Keratinocyte (primary cell): ENCODE results near the gene LRIG3. TPM values are rescaled to one million over a fixed set of nuclear protein-coding genes. Genes with fewer than 3 reads are reported as not detected.

Experiments used
- DNase-seq: peaks from one replicate; pipeline ENCODE4 v3.0.0-alpha.2; 2011; ENCODE audit warnings: low read depth, missing footprints, low spot score
- FAIRE-seq: peaks from 2 replicates; lab custom pipeline; 2011; peaks lifted over from hg19 to GRCh38; lab: Jason Lieb, UNC
- H2AFZ ChIP-seq: 2 replicates; pipeline ENCODE4 v1.6.0; 2012; ENCODE audit warnings: low read length, control low read depth, inconsistent platforms; ENCODE audit not compliant: control insufficient read depth
- H3K27ac ChIP-seq: 2 replicates; pipeline ENCODE4 v1.5.1; 2011; ENCODE audit warnings: low read length; ENCODE audit not compliant: control insufficient read depth, insufficient read depth
- H3K27me3 ChIP-seq: 3 replicates; pipeline ENCODE4 v1.6.0; 2011; ENCODE audit warnings: low read length; ENCODE audit not compliant: control insufficient read depth, insufficient read depth; ENCODE audit errors: extremely low read depth
- H3K36me3 ChIP-seq, 2 experiments: 2 replicates in 1 of 2; 3 replicates in 1 of 2; pipeline ENCODE4 v1.5.1; 2011; ENCODE audit warnings: low read length in 2 of 2, mild to moderate bottlenecking in 1 of 2; ENCODE audit not compliant: control insufficient read depth in 2 of 2, insufficient read depth in 2 of 2; ENCODE audit errors: extremely low read depth in 1 of 2
- H3K4me1 ChIP-seq: 3 replicates; pipeline ENCODE4 v1.5.1; 2011; ENCODE audit warnings: low read length; ENCODE audit not compliant: control insufficient read depth, insufficient read depth; ENCODE audit errors: extremely low read depth
- H3K4me2 ChIP-seq: 3 replicates; pipeline ENCODE4 v1.6.0; 2011; ENCODE audit warnings: low read depth, low read length; ENCODE audit not compliant: control insufficient read depth, insufficient read depth; ENCODE audit errors: extremely low read depth
- H3K4me3 ChIP-seq, 3 experiments: fragments of 200-600 bp in 1 of 3; sonication (generic) in 1 of 3; 2 replicates in 2 of 3; 3 replicates in 1 of 3; pipeline ENCODE4 v1.5.1; 2011 to 2016; ENCODE audit warnings: low read length in 3 of 3, mild to moderate bottlenecking in 3 of 3, control low read depth in 2 of 3, inconsistent platforms in 1 of 3, low read depth in 1 of 3, mixed read lengths in 1 of 3, mixed run types in 1 of 3, moderate library complexity in 1 of 3; ENCODE audit not compliant: control insufficient read depth in 2 of 3, insufficient read depth in 2 of 3; ENCODE audit errors: extremely low read depth in 1 of 3
- H3K79me2 ChIP-seq: 2 replicates; pipeline ENCODE4 v1.6.0; 2012; ENCODE audit warnings: low read length; ENCODE audit not compliant: control insufficient read depth, insufficient read depth
- H3K9ac ChIP-seq: 3 replicates; pipeline ENCODE4 v1.6.0; 2011; ENCODE audit warnings: low read length; ENCODE audit not compliant: control insufficient read depth, insufficient read depth; ENCODE audit errors: extremely low read depth
- H3K9me1 ChIP-seq: 3 replicates; pipeline ENCODE4 v1.6.0; 2011; ENCODE audit warnings: low read length; ENCODE audit not compliant: control insufficient read depth, insufficient read depth; ENCODE audit errors: extremely low read depth
- H3K9me3 ChIP-seq: 2 replicates; pipeline ENCODE4 v1.5.1; 2012; ENCODE audit warnings: low read depth, low read length; ENCODE audit not compliant: control insufficient read depth
- H4K20me1 ChIP-seq: 3 replicates; pipeline ENCODE4 v1.6.0; 2011; ENCODE audit warnings: low read length; ENCODE audit not compliant: control insufficient read depth, insufficient read depth; ENCODE audit errors: extremely low read depth
- CTCF ChIP-seq, 3 experiments: IDR thresholded peaks in 1 of 3; conservative IDR thresholded peaks in 1 of 3; optimal IDR thresholded peaks in 1 of 3; 2 replicates in 2 of 3; 3 replicates in 1 of 3; pipeline versions ENCODE3 to v1.5.1; 2011; ENCODE audit warnings: low read length in 3 of 3, mild to moderate bottlenecking in 3 of 3, moderate library complexity in 2 of 3, control low read depth in 1 of 3, inconsistent platforms in 1 of 3; ENCODE audit not compliant: insufficient read depth in 2 of 3; ENCODE audit errors: extremely low read depth in 1 of 3
- EZH2 ChIP-seq: IDR thresholded peaks from one replicate; pipeline ENCODE4 v1.6.1; 2012; ENCODE audit warnings: inconsistent platforms, mild to moderate bottlenecking, low read length, moderate library complexity
- dilution Hi-C: fragments of 300-500 bp; cut with MboI; formaldehyde crosslinking; loops from one replicate; pipeline ENCODE4 v1.7.0; 2020; ENCODE audit warnings: low sequenced_read_pairs; ENCODE audit not compliant: extremely low pct_ligation_motif_present
- polyA plus RNA-seq, 5 experiments: library from polyadenylated mRNA; depleted of rRNA in 3 of 5; stranded (reverse) in 3 of 5; stranded (forward) in 1 of 5; unstranded in 1 of 5; fragments of >200 nt; gene quantifications; 1 replicate in 1 of 5; 2 replicates in 3 of 5; 3 replicates in 1 of 5; pipeline versions ENCODE4 v1.2.1 to v1.2.3, GENCODE V29; 2011 to 2012; ENCODE audit warnings: missing spikeins in 2 of 5, low read depth in 1 of 5, low replicate concordance in 1 of 5

LRIG3 gene
- polyA plus RNA-seq, 1 donor (not counting 4 experiments of a cell fraction or from before 2014, with no cell fraction given): 30.9 TPM

- Histone ChIP-seq H3K4me2 (peak overlapping the region; percentile 26), H3K36me3 (no peaks in the 10 kb centered on the region), H3K4me3 (no peak overlapping the region), H3K4me1 (peaks cover 20% of the 10 kb centered on the region), H2AFZ (no peak overlapping the region), H3K9me1 (no peaks in the 10 kb centered on the region), H3K79me2 (peaks cover 14% of the 10 kb centered on the region), H4K20me1 (no peaks in the 10 kb centered on the region), H3K9me3 (no peaks in the 10 kb centered on the region), H3K9ac (no peak overlapping the region), H3K27ac (no peak overlapping the region), H3K27me3 (no peaks in the 10 kb centered on the region)
- TF ChIP-seq CTCF (optimal IDR thresholded peaks at IDR 0.05 in 1 of 3, IDR thresholded peaks at IDR 0.05 in 1 of 3, conservative IDR thresholded peaks at IDR 0.05 in 1 of 3; ENCODE audit: extremely low read depth in 1 of 3, insufficient read depth in 2 of 3, low read length in 3 of 3): no peak
- no peak for TF ChIP-seq EZH2
- no peak for DNase-seq
- dilution Hi-C loops: no loop called here
- no peak for FAIRE-seq
Observed at GRCh38 chr12:58923781-58924180, 3.5 kb upstream of the LRIG3 start.

GRCh38 chr12:58922849-58923248 is 2.5 kb upstream of the LRIG3 start:
- Histone ChIP-seq H3K27ac (no peak overlapping the region), H3K4me2 (no peak overlapping the region), H3K79me2 (peaks cover 23% of the 10 kb centered on the region), H3K27me3 (no peaks in the 10 kb centered on the region), H2AFZ (no peak overlapping the region), H3K4me3 (no peak overlapping the region), H3K9ac (no peak overlapping the region), H3K36me3 (no peaks in the 10 kb centered on the region), H3K9me3 (no peaks in the 10 kb centered on the region), H3K4me1 (peaks cover 20% of the 10 kb centered on the region), H3K9me1 (no peaks in the 10 kb centered on the region), H4K20me1 (no peaks in the 10 kb centered on the region)
- FAIRE-seq (no peak), DNase-seq (no peak)
- TF ChIP-seq CTCF (optimal IDR thresholded peaks at IDR 0.05 in 1 of 3, IDR thresholded peaks at IDR 0.05 in 1 of 3, conservative IDR thresholded peaks at IDR 0.05 in 1 of 3; ENCODE audit: extremely low read depth in 1 of 3, insufficient read depth in 2 of 3, low read length in 3 of 3) (no peak), EZH2 (no peak)
- dilution Hi-C loops: no loop called here
